Activated T-helper 1 cell treated with anti-CD3 and anti-CD28 coated beads, Interleukin-2, amount 50 U/mL, for 16 hours (primary cell): ENCODE measurements around the gene ITPKC.

Source experiments
- DNase-seq, 2 donors: peaks; one replicate each; pipeline ENCODE4 v3.0.0-alpha.2; 2020; ENCODE audit warnings: low read depth in 1 of 2, low spot score in 1 of 2

The ITPKC gene

DNA sequence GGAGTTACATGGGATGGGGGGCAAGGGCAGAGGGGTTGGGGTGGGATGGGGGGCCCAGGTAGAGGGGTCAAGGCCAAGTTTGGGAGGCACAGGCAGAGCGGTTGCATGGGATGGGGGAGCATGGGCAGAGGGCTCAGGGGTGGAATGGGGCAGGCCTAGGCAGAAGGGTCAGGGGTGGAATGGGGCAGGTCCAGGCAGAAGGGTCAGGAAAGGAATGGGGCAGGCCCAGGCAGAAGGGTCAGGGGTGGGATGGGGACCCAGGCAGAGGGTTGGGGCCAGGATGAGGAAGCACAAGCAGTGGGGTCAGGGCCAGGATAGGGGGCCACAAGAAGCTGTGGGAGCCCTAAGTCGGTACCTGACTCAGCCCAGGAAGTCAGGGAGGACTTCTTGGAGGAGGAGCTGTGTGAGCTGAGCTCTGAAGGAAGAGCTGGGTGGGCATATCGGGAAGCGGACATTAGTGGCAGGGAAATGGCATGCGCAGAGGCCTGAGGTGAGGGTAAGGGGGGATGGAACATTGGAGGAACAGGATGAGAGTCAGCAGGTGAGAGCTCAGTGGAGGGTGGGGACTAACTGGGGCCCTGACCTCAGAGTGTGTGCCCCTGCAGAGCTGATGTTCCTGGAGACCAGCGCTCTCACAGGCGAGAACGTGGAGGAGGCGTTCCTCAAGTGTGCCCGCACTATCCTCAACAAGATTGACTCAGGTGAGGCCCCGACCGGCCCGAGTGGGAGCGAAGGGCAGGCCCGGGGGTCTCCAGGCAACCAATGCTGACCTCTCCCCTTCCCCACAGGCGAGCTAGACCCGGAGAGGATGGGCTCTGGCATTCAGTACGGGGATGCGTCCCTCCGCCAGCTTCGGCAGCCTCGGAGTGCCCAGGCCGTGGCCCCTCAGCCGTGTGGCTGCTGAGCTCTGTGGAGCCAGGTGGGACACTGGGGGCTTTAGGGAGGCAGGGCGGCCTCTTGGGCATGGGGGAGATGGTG is 69.4 kb downstream of the ITPKC start:
- no peak for DNase-seq
